HG02840 (cell line): ENCODE data around the gene MEX3B.
"Not testable (repeated sequence)": the region's sequence is repeated elsewhere in the genome, so short reads cannot be mapped to it uniquely, and the experiment has no call there.

Source experiments
- ATAC-seq: cut with Tn5 transposase; IDR thresholded peaks from one replicate; pipeline ENCODE4 v1.9.1; 2021; ENCODE audit warnings: mild to moderate bottlenecking, moderate library complexity, moderate number of reproducible peaks; ENCODE audit not compliant: unreplicated experiment, low FRiP score

MEX3B gene

GRCh38 chr15:82051664-82052063 lies 5.8 kb upstream of the MEX3B start:
- ATAC-seq, result no peak

DNA sequence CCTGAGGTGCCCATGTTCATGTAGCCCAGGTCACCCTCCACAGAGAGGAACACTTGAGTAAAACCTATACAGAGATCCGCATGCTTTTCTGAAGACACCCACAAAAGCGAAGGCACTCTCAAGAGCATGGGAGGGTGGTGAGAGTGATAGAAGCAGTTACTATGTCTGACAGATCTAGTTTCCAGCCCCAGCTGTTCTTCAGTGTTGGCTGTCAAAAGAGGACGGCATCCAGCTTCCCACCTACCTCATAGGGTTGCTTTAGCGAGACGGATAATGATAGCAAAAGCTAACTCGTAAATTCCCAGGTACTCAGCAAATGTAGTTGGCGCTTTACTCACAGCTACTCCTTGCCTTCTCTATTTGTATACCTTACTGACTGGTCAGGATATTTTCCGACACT lies 3.0 kb upstream of the MEX3B start:
- no peak for ATAC-seq

DNA sequence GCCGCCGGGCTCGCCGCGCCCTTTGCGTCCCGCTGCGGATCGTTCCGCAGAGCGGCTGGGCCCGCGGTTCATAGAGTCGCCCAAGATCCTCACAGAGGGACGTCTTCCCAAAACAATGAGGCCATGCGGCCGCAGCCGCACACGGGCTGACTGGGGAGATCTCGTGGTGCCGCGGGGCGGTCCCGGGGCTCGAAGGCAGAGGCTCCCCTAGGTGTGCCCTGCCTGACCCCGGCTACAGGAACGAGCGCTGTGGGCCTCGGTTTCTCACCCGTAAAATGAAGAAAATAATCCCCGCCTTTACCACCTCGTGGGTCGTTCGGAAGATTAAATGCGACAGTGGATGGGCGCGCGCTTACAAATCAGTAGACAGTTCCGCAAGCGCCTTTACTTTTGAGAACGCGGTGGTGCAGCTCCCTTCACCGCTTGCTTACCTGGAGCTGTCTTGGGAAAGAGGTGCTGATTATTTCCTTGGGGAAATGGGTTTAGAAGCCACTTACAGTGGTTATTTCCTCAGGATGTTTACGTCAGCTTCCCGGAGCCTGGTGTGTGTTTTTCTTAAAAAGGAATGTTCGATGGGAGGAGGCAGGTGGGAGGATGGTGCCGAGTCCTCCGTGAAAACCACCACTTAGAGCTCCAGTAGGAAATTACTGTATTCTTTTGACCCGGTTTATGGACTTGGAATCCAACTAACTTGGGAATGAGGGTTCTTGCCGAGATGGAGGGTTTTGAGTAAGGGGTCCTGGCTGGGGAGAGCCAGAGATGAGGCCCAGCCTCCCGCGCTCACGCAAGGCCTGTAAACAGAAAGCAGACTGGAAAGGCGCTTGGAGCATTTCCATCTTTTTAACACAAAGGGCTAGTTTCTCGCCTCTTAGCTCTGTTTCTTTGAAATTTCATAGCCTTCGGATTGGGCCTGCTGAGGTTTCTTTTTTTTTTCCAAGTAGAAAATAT lies 1.9 kb upstream of the MEX3B start:
- peak; percentile 3 for ATAC-seq

DNA sequence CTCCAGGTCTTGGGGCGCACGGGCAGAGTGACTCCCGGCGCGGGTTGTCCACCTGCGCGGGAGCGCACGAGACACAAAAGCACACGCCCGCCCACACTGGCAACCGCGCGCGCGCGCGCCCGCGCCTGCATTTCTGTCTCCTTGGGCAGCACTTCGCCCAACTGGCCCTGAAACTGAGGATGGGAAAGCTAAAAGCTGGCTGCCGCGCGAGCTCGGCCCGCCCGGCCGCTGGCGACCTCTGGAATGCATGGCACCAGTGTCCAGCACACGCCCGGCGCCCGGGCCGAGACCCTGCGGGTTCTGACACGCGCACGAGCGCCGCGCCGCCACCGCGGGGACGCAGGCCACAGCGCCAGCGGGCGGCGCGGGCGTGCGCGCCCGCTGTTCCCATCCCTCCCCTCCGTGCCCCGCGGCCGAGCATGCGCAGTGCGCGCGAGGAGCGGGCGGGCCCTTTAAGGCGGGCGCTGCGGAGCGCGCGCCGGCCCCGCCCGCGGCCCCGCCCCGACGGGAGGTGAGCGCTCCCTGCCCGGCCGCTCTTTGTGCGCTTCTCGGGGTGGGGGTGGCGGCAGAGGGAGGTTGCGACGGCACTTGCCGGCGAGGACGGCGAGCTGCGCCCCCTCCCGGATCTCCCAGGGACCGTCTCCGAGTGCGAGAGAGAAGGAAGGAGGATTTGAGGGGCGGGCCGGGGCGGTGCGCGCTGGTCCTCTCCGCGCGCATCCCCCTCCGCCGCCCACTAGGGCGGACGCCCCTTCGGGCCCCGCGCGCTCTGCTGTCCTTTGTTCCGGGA lies 1.0 kb upstream of the MEX3B start:
- ATAC-seq, result peak; percentile 67

GRCh38 chr15:82045179-82045891 lies 483 bp downstream of the MEX3B start:
- no peak for ATAC-seq

DNA sequence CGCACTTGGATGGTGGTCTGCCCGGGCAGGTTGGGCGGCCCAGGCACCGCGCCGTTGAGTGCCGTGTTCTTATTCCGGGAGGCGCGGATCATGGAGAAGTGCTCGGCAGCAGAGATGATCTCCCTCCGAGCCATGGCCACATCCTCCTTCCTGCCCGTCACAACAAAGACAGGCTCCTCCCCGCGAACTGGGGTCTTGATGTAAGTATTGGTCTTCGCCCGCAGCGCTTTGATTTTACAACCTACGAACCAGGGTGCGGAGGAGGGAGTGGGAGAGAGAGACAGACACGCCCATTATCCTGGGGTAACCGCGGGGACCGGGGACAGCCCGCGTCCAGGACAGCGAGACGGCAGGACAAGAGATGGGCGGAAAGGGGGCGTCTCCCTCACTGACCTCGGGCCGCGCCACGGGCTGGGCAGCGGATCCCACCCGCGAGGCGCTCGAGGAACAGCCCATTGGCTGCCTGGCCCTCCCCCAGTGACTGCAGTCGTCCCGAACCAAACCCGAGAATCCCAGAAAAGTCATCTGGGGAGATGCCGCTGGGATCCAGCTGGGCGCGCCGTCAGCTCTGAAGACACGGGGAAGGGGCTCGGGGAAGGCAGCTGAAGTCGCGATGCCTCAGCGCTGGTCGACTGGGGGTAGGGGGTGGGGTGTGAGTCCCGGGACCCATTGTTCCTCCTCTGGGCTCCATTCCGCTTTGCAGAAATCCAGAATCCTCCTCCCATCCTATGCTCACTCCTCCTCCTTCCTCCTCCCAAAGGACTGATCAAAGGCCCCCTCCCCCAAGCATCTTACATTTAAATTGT lies 1.2 kb downstream of the MEX3B start:
- no peak for ATAC-seq

- ATAC-seq, result no peak
These were observed 1.9 kb downstream of the MEX3B start for GRCh38 chr15:82043796-82044372.

GRCh38 chr15:82043130-82043673 lies 2.6 kb downstream of the MEX3B start:
- no peak for ATAC-seq

DNA sequence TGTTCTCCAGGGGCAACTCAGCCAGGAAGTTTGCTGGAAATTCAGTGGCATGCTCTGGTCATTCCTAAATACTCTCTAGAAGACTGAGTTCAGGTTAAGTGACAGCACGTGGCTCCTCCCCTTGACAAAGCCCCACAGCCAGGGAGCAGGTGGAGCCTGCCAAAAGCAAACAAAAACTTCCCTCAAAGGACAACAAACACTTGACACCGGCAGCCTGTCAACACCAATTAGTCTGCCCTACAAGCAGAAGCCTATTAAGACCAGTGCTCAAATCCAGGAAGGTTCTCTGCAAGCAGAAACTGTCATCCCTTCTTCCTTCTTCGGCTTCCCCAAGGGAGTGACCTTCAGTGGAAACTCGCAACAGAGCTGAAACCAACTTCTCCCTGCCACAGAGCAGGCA lies 5.0 kb downstream of the MEX3B start:
- no peak for ATAC-seq

- ATAC-seq, result no peak
These were observed 5.4 kb downstream of the MEX3B start for GRCh38 chr15:82040390-82040789.

GRCh38 chr15:82039871-82040270 lies 5.9 kb downstream of the MEX3B start:
- no peak for ATAC-seq

DNA sequence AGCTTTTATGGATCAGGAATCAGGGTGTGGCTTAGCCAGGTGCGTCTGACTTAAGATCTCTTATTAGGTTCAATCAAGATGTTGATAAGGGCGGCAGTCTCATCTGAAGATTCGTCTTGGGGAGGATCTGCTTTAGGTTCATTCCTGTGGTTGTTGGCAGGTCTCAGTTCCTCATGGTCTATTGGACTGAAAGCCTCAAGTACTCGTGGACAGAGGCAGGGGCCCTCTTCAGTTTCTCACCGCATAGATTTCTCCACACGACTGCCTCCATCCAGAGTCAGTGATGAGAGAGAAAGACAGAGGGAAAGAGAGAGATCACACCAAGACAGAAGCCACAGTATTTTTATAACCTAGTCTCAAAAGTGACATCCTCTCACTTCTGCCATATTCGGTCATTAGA lies 9.4 kb downstream of the MEX3B start:
- no peak for ATAC-seq

GRCh38 chr15:82031871-82032270 lies 13.9 kb downstream of the MEX3B start:
- no peak for ATAC-seq

GRCh38 chr15:82030176-82030575 lies 15.6 kb downstream of the MEX3B start:
- ATAC-seq, result no peak

- not testable (repeated sequence) for ATAC-seq
These were observed 17.7 kb downstream of the MEX3B start for GRCh38 chr15:82028163-82028562.

GRCh38 chr15:82021992-82022391 lies 23.8 kb downstream of the MEX3B start:
- no peak for ATAC-seq

- ATAC-seq, result no peak
These were observed 25.0 kb downstream of the MEX3B start for GRCh38 chr15:82020625-82021394.

DNA sequence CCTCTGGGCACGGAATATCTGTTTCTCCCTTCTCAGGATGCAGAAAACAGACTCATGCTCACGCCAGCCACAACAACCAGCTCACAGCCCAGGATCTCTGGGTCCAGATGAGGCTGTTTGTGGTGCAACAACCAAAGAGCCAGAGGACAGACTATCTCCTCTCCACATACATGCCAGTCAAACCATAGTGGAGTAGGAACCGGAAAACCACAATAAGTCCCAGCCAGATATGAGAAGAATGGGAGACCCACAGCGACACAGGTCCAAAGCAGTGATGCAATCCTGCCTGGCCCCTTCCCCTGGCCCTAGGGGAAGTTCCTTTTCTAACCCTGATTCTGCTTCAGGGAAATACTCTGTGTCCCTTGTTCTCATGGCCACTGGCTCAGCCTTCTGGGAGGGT lies 27.6 kb downstream of the MEX3B start:
- ATAC-seq, result no peak

DNA sequence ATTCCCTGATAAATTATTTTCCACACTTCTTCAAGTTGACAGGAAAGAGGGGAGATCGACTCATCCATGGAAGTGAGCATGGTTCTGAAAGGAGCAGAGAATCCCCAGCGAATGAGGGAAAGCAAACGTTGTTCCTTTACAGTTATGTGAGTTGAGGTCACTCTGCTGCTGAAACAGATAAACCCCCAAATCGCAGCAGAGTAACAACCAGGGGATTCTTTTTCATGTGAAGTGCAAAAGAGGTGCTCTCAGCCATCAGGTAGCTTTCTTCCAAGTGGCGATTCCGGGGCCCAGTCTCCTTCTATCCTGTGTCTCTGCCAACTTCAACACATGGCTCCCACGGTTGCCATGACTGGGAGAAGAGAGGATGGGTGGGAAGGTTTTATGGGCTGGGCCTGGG lies 28.2 kb downstream of the MEX3B start:
- ATAC-seq, result no peak
